AG09319 (cell line): ENCODE measurements around the gene BAG1.

ENCODE experiments used
- DNase-seq: peaks from one replicate; pipeline ENCODE4 v3.0.0-alpha.2; 2010; ENCODE audit warnings: low read depth; ENCODE audit errors: extremely low read depth
- TF ChIP-seq, protein P1 (sequence below): IDR thresholded peaks from 2 replicates; pipeline ENCODE4 v1.5.1; 2011; ENCODE audit warnings: low read depth, mild to moderate bottlenecking, inconsistent platforms, low read length, moderate library complexity

Gene BAG1

DNA sequence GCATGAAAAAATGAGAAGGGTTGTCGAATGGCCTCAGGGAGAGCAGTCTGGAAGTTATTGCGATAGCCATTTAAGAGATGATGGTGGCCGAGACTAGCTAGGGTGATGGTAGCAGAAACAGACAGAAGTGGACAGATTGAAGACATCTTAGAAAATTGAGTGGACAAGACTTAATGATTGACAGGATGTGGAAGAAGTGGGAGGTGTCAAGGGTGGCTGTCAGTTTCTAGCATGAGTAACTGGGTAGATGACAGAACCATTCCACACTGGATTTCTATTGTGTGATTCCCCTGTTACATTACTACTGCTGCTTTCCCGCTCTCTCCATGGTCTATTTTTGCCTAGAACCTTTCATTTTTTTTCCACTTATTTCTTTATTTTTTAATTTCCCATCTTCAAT is 13.0 kb upstream of the BAG1 start:
- DNase-seq = no peak
- TF ChIP-seq, protein P1, sequence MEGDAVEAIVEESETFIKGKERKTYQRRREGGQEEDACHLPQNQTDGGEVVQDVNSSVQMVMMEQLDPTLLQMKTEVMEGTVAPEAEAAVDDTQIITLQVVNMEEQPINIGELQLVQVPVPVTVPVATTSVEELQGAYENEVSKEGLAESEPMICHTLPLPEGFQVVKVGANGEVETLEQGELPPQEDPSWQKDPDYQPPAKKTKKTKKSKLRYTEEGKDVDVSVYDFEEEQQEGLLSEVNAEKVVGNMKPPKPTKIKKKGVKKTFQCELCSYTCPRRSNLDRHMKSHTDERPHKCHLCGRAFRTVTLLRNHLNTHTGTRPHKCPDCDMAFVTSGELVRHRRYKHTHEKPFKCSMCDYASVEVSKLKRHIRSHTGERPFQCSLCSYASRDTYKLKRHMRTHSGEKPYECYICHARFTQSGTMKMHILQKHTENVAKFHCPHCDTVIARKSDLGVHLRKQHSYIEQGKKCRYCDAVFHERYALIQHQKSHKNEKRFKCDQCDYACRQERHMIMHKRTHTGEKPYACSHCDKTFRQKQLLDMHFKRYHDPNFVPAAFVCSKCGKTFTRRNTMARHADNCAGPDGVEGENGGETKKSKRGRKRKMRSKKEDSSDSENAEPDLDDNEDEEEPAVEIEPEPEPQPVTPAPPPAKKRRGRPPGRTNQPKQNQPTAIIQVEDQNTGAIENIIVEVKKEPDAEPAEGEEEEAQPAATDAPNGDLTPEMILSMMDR = no peak

DNA sequence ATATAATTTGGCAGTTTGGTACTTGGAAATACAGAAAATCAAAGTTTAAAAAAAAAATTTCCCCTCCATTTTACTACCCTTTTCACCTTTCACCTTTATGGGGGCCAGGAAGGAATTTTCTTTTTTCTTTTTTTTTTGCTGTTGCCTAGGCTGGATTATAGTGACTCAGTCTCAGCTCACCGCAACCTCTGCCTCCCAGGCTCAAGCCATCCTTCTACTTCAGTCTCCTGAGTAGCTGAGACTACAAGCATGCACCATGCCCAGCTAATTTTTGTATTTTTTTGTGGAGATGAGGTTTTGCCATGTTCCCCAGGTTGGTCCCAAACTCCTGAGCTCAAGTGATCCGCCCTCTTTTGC is 9.4 kb upstream of the BAG1 start:
- TF ChIP-seq, protein P1 = no peak
- DNase-seq = no peak

DNA sequence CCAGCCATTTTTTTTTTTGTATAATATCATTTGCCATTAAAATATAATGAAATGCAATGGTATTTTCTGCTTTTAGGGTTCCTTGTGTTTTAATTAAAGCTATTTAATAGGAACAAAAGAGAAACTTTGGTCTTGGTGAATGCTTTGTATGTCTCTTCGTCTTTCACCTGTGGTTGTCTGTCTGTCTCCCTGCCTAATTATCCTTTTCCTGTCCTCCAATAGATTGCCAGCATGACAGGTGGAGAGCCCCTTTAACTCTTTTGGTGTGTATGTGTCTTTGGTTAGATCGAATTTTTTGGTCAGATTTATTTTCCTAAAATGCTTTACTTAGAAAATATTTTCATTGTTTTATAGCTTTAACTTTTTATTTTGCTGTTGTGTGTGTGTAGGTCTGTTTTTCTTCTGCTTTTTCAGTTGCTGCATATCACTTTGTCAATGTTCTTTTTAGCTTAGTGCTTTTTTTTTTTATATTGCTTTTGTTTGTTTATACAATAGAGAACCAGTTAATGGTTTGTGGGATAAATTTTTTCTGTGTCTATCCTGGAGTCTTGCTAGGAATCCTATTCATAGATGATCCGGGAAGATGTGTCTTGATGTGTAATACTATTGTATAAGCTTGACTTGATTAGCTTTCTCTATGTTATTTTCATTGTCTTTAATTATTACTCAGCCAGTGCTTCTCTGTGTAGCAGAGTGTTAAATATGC is 8.9 kb upstream of the BAG1 start:
- TF ChIP-seq, protein P1 = no peak
- no peak for DNase-seq

GRCh38 chr9:33272061-33272460 is 7.6 kb upstream of the BAG1 start:
- TF ChIP-seq, protein P1 = no peak
- DNase-seq = no peak

DNA sequence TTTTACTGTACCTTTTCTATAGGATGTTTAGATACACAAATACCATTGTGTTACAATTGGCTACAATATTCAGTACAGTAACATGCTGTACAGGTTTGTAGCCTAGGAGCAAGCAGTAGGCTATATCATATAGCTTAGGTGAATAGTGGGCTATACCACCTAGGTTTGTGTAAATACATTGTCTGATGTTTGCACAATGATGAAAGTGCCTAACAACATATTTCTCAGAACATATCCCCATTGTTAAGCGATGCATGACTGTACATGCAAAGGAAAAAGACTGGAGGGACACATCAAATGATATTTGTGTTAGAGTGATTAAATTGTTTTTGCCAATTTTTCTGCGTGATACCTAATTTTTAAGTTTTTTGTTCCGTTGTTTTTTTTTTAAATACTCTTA is 5.6 kb upstream of the BAG1 start:
- DNase-seq = no peak
- TF ChIP-seq, protein P1 = no peak

GRCh38 chr9:33267151-33267767 is 2.8 kb upstream of the BAG1 start:
- TF ChIP-seq, protein P1 = no peak
- no peak for DNase-seq

DNA sequence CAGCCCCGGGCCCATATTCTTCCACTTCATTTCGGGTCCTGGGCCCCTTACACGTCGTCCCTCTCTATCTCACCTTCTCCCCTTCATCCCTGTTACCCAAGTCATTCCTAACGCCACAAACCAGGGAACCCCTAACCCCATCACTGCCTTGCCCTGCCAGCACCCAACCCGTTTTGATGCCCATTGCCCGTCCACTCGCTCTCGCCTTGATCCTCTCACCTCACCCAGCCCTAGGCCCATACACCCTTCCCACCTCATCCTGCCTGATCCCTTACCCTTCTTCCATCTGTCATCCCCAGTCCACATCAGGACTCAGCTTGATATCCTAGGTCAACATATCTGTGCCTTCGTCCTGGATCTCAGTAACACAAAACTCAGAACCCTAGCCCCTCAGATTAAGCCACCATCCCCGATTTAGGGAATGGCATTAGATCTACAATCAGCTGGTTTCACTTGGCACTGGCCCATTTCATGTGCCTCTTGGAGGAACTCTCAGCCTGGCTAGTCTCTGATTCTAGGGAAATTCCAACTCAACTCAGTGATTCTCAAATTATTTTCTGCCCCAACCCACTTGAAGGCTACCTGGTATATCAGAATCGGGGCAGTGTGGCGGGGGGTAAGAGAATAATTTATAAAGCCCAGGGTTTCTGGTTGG is 830 bp upstream of the BAG1 start:
- DNase-seq = no peak
- TF ChIP-seq, protein P1 = no peak
